Measurements from ENCODE around the gene WIPF2. TPM values are rescaled to one million over a fixed set of nuclear protein-coding genes. Genes with fewer than 3 reads are reported as not detected.

The WIPF2 gene
- total RNA-seq, 2 experiments from 2014 or later, result 17.3 to 21.3 TPM

DNA sequence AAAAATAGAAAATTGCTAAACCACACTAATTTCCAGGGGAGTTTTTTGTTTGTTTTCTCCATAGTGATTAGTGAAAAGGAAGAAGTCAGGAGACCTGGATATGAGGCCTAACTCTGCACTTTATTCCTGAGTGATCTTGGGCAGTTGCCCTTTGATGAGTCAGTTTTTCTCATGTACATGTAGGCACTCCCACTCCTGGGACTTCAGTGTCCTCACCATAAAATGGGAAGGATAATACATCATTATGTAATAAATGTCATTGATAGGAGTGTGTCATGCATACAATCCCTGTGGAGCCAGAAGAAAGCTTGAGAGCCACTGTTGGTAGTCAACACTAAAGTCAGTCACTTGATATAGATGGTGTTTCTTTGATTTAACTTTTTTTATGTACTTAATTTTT is 32.5 kb downstream of the WIPF2 start:
- intact Hi-C loops (cut with DNase I, micrococcal nuclease), result no loop called here
- CTCF ChIA-PET, result interaction anchor here (0.8 to 1.2 kb wide), 2 partner anchors 60 to 83 kb away, joined by 3 read pairs; no protein-coding TSS in a partner anchor
- H3K4me1 ChIP-seq (ENCODE audit: insufficient read depth, low read length), result no peaks in the 10 kb centered on the region
- TF ChIP-seq, protein P1, sequence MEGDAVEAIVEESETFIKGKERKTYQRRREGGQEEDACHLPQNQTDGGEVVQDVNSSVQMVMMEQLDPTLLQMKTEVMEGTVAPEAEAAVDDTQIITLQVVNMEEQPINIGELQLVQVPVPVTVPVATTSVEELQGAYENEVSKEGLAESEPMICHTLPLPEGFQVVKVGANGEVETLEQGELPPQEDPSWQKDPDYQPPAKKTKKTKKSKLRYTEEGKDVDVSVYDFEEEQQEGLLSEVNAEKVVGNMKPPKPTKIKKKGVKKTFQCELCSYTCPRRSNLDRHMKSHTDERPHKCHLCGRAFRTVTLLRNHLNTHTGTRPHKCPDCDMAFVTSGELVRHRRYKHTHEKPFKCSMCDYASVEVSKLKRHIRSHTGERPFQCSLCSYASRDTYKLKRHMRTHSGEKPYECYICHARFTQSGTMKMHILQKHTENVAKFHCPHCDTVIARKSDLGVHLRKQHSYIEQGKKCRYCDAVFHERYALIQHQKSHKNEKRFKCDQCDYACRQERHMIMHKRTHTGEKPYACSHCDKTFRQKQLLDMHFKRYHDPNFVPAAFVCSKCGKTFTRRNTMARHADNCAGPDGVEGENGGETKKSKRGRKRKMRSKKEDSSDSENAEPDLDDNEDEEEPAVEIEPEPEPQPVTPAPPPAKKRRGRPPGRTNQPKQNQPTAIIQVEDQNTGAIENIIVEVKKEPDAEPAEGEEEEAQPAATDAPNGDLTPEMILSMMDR (IDR thresholded peaks at IDR 0.05), result no peak
- no peaks in the 10 kb centered on the region for H3K27me3 ChIP-seq (ENCODE audit: control insufficient read depth in 1 of 2, insufficient read depth in 2 of 2, low read length in 2 of 2)
- no peak overlapping the region for H3K4me3 ChIP-seq (ENCODE audit: low read length)
- no peaks in the 10 kb centered on the region for H3K9me3 ChIP-seq (ENCODE audit: control insufficient read depth in 1 of 2, insufficient read depth in 1 of 2, low read length in 2 of 2)
- POLR2A ChIA-PET, result no interaction called here
- DNase-seq (no peak), ATAC-seq (ENCODE audit: poor library complexity) (no peak)
- Mint-ChIP-seq H3K4me3 (no peak overlapping the region), H3K36me3 (ENCODE audit: low read depth) (peaks cover 20% of the 10 kb centered on the region), H3K4me1 (ENCODE audit: low read depth) (peaks cover 31% of the 10 kb centered on the region), H3K27ac (no peak overlapping the region), H3K27me3 (no peaks in the 10 kb centered on the region), H3K9me3 (no peaks in the 10 kb centered on the region)
- H3K36me3 ChIP-seq (ENCODE audit: insufficient read depth, low read length), result peaks cover 10% of the 10 kb centered on the region
- no peak overlapping the region for H3K27ac ChIP-seq (ENCODE audit: low read depth in 1 of 2, low read length in 2 of 2)

DNA sequence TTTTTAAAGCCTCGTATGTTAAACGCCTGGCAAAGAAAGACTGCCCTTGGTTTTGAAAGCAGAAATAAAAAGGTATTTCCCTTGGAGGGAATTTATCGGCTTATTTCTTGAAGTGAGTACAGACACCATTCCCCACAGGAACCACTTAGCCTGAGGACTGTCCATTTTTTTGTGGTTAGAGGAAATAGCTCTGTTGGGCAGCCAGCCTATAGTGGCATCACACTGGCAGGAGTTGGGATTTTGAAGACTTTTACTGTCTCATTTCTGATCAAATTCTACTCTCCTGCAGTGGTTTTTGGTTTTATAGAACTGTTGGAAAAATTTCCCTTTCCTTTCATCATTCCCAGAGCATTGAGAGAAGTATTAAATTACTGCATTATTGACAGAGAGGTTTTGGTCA is 34.5 kb downstream of the WIPF2 start:
- H3K27ac ChIP-seq (ENCODE audit: low read depth in 1 of 2, low read length in 2 of 2), result no peak overlapping the region
- Mint-ChIP-seq H3K27ac (no peak overlapping the region), H3K36me3 (ENCODE audit: low read depth) (peaks cover 37% of the 10 kb centered on the region), H3K4me3 (no peak overlapping the region), H3K4me1 (ENCODE audit: low read depth) (peaks cover 29% of the 10 kb centered on the region), H3K27me3 (no peaks in the 10 kb centered on the region), H3K9me3 (no peaks in the 10 kb centered on the region)
- POLR2A ChIA-PET, result no interaction called here
- ATAC-seq (ENCODE audit: poor library complexity) (no peak), DNase-seq (no peak)
- CTCF ChIA-PET, result no interaction called here
- H3K4me1 ChIP-seq (ENCODE audit: insufficient read depth, low read length), result no peaks in the 10 kb centered on the region
- intact Hi-C loops (cut with DNase I, micrococcal nuclease), result no loop called here
- H3K36me3 ChIP-seq (ENCODE audit: insufficient read depth, low read length), result peaks cover 29% of the 10 kb centered on the region
- TF ChIP-seq, protein P1 (IDR thresholded peaks at IDR 0.05), result no peak
- H3K27me3 ChIP-seq (ENCODE audit: control insufficient read depth in 1 of 2, insufficient read depth in 2 of 2, low read length in 2 of 2), result no peaks in the 10 kb centered on the region
- no peak overlapping the region for H3K4me3 ChIP-seq (ENCODE audit: low read length)
- H3K9me3 ChIP-seq (ENCODE audit: control insufficient read depth in 1 of 2, insufficient read depth in 1 of 2, low read length in 2 of 2), result no peaks in the 10 kb centered on the region

DNA sequence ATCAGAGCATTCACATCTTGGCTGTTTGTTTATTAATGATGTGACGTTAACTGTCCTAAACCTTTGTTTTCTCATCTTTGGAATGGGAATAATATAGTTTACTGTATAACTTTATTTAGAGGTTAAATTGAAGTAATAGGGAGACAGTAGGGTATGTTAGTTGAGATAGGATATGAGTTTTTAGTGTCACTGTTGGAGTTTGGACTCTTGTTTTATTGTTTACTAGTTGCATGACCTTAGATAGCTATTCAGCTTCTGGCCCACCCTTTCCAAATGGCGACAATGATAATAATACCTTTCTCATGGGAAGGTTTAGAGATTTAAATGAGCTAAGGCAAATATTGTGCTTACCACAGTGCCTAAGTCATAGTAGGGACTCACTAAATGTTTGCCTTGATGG is 40.4 kb downstream of the WIPF2 start:
- ChIA-PET POLR2A (no interaction called here), CTCF (no interaction called here)
- TF ChIP-seq, protein P1 (IDR thresholded peaks at IDR 0.05), result no peak
- H3K9me3 ChIP-seq (ENCODE audit: control insufficient read depth in 1 of 2, insufficient read depth in 1 of 2, low read length in 2 of 2), result no peaks in the 10 kb centered on the region
- no peaks in the 10 kb centered on the region for H3K4me1 ChIP-seq (ENCODE audit: insufficient read depth, low read length)
- Mint-ChIP-seq H3K4me1 (ENCODE audit: low read depth) (peaks cover 4% of the 10 kb centered on the region), H3K27ac (no peak overlapping the region), H3K4me3 (no peak overlapping the region), H3K36me3 (ENCODE audit: low read depth) (peaks cover 69% of the 10 kb centered on the region), H3K27me3 (no peaks in the 10 kb centered on the region), H3K9me3 (no peaks in the 10 kb centered on the region)
- H3K4me3 ChIP-seq (ENCODE audit: low read length), result no peak overlapping the region
- ATAC-seq (ENCODE audit: poor library complexity) (no peak), DNase-seq (no peak)
- no peak overlapping the region for H3K27ac ChIP-seq (ENCODE audit: low read depth in 1 of 2, low read length in 2 of 2)
- no peaks in the 10 kb centered on the region for H3K27me3 ChIP-seq (ENCODE audit: control insufficient read depth in 1 of 2, insufficient read depth in 2 of 2, low read length in 2 of 2)
- intact Hi-C loops (cut with DNase I, micrococcal nuclease), result no loop called here
- peaks cover 72% of the 10 kb centered on the region for H3K36me3 ChIP-seq (ENCODE audit: insufficient read depth, low read length)
